HepG2 (cell line): ENCODE data around the gene AKAP9. TPM values are rescaled to one million over a fixed set of nuclear protein-coding genes. Genes with fewer than 3 reads are reported as not detected.

Experiments
- ATAC-seq: fragments of 200-7000 bp; cut with Tn5 transposase; 3 replicates; pipeline ENCODE4 v1.9.1; 2020; ENCODE audit warnings: mild to moderate bottlenecking, moderate library complexity
- BruUV-seq: library from RNA; stranded (reverse); fragments of 400-500 nt; replicated peaks from 2 replicates; lab custom pipeline; 2021; lab: Mats Ljungman, UMichigan
- CTCF ChIA-PET: fragments of 300-600 bp; formaldehyde crosslinking; extraction: SDS; loops from one replicate; lab custom pipeline; 2021; ENCODE audit warnings: low total read pairs, inconsistent platforms, low intra/inter-chr PET ratio; lab: Yijun Ruan, JAX
- POLR2A ChIA-PET: fragments of 350-600 bp; sonication (Branson Sonifier 250); formaldehyde crosslinking; loops from one replicate; lab custom pipeline; 2020; ENCODE audit warnings: antibody characterized with exemption, inconsistent platforms; lab: Yijun Ruan, JAX
- DNase-seq: peaks from one replicate; pipeline ENCODE4 v3.0.0-alpha.2; 2015; ENCODE audit warnings: low spot score
- FAIRE-seq: peaks from 3 replicates; lab custom pipeline; 2011; peaks lifted over from hg19 to GRCh38; lab: Jason Lieb, UNC
- H2AFZ ChIP-seq: one replicate; pipeline ENCODE4 v1.6.1; 2011; ENCODE audit warnings: low read length, inconsistent platforms
- H3K27ac ChIP-seq: fragments of 300-600 bp; 3 replicates; pipeline ENCODE4 v1.8.0; 2011; ENCODE audit warnings: mixed run types, mild to moderate bottlenecking, mixed read lengths, low read length, inconsistent platforms; ENCODE audit not compliant: insufficient read depth; ENCODE audit errors: extremely low read length
- H3K27me3 ChIP-seq, 2 experiments: fragments of 200-600 bp in 1 of 2; 2 replicates in 1 of 2; 3 replicates in 1 of 2; pipeline versions ENCODE4 v1.6.0 to v1.8.0; 2011; ENCODE audit warnings: low read length in 2 of 2, mild to moderate bottlenecking in 2 of 2, moderate library complexity in 2 of 2, inconsistent platforms in 1 of 2; ENCODE audit not compliant: insufficient read depth in 2 of 2, control insufficient read depth in 1 of 2
- H3K36me3 ChIP-seq, 2 experiments: fragments of 200-600 bp in 1 of 2; replicated peaks in 1 of 2; 2 replicates in 1 of 2; 3 replicates in 1 of 2; pipeline versions ENCODE4 v1.5.1 to v1.8.0; 2011; ENCODE audit warnings: low read length in 2 of 2, inconsistent platforms in 1 of 2; ENCODE audit not compliant: insufficient read depth in 2 of 2, control insufficient read depth in 1 of 2
- H3K4me1 ChIP-seq: 2 replicates; pipeline ENCODE4 v1.5.1; 2012; ENCODE audit warnings: low read length, inconsistent platforms; ENCODE audit not compliant: insufficient read depth
- H3K4me2 ChIP-seq: 2 replicates; pipeline ENCODE4 v1.6.0; 2011; ENCODE audit warnings: low read depth, low read length, inconsistent platforms
- H3K4me3 ChIP-seq, 3 experiments: fragments of 200-600 bp in 1 of 3; sonication (generic), shearing (Covaris generic) in 1 of 3; replicated peaks in 1 of 3; 2 replicates each; pipeline ENCODE4 v1.5.1; 2011 to 2016; ENCODE audit warnings: low read length in 3 of 3, inconsistent platforms in 2 of 3, low read depth in 2 of 3, mild to moderate bottlenecking in 2 of 3, control low read depth in 1 of 3, mixed read lengths in 1 of 3; ENCODE audit not compliant: insufficient read depth in 1 of 3
- H3K79me2 ChIP-seq: one replicate; pipeline ENCODE4 v1.6.1; 2011; ENCODE audit warnings: low read length, inconsistent platforms; ENCODE audit not compliant: insufficient read depth
- H3K9ac ChIP-seq: 2 replicates; pipeline ENCODE4 v1.6.0; 2011; ENCODE audit warnings: mild to moderate bottlenecking, low read depth, low read length, inconsistent platforms; ENCODE audit not compliant: insufficient read depth
- H3K9me3 ChIP-seq: 2 replicates; pipeline ENCODE4 v1.5.1; 2012; ENCODE audit warnings: mild to moderate bottlenecking, low read length
- H4K20me1 ChIP-seq: 2 replicates; pipeline ENCODE4 v1.6.0; 2011; ENCODE audit warnings: inconsistent platforms, mild to moderate bottlenecking, low read length, moderate library complexity; ENCODE audit not compliant: insufficient read depth
- BRD4 ChIP-seq: sonication (generic); formaldehyde crosslinking; IDR thresholded peaks from 2 replicates; pipeline ENCODE4 v1.4.0; 2020; ENCODE audit warnings: missing genetic modification reagents
- EHMT2 ChIP-seq: fragments of 200-600 bp; sonication (generic); IDR thresholded peaks from 2 replicates; pipeline ENCODE4 v1.7.0; 2017; ENCODE audit warnings: antibody characterized with exemption, low read depth, low read length, borderline replicate concordance
- HNRNPL ChIP-seq: fragments of 200-400 bp; formaldehyde crosslinking; IDR thresholded peaks from 2 replicates; pipeline ENCODE4 v1.6.1; 2017; ENCODE audit warnings: mild to moderate bottlenecking, low read depth, low read length
- HNRNPUL1 ChIP-seq: fragments of 200-400 bp; formaldehyde crosslinking; IDR thresholded peaks from 2 replicates; pipeline ENCODE4 v1.6.1; 2017; ENCODE audit warnings: low read depth, mild to moderate bottlenecking, low read length, moderate library complexity
- MEF2D ChIP-seq: sonication (generic); formaldehyde crosslinking; IDR thresholded peaks from 2 replicates; pipeline ENCODE4 v1.5.1; 2020; ENCODE audit warnings: mild to moderate bottlenecking, missing genetic modification reagents
- PAXIP1 ChIP-seq: sonication (generic); formaldehyde crosslinking; conservative IDR thresholded peaks from 2 replicates; pipeline ENCODE4 v1.4.0; 2020; ENCODE audit warnings: mild to moderate bottlenecking, missing genetic modification reagents, moderate library complexity
- TEAD2 ChIP-seq: sonication (generic); formaldehyde crosslinking; IDR thresholded peaks from 2 replicates; pipeline ENCODE4 v1.9.0; 2021; ENCODE audit warnings: missing genetic modification reagents
- ZKSCAN1 ChIP-seq: fragments of 150-350 bp; IDR thresholded peaks from 2 replicates; pipeline ENCODE4 v1.6.1; 2014; ENCODE audit warnings: low read length
- ZNF501 ChIP-seq: sonication (generic); formaldehyde crosslinking; IDR thresholded peaks from 2 replicates; pipeline ENCODE4 v1.5.1; 2020; ENCODE audit warnings: mild to moderate bottlenecking, moderate library complexity, missing genetic modification reagents
- ZNF549 ChIP-seq: sonication (generic); formaldehyde crosslinking; IDR thresholded peaks from 2 replicates; pipeline ENCODE4 v1.5.0; 2020; ENCODE audit warnings: missing genetic modification reagents
- ZNF7 ChIP-seq: IDR thresholded peaks from 2 replicates; pipeline ENCODE4 v1.6.1; 2016; ENCODE audit warnings: missing biosample characterization, missing genetic modification reagents
- WGBS: methylation state at CpG from one replicate; pipeline ENCODE4 v1.1.6; 2017; ENCODE audit warnings: low lambda C conversion rate; 5-methylcytosine and 5-hydroxymethylcytosine counted together
- in situ Hi-C: cut with HindIII; loops from 2 replicates; pipeline ENCODE4 v1.10.0; 2017; ENCODE audit warnings: low pct_unique_long_range_greater_than_20kb; ENCODE audit not compliant: extremely low pct_ligation_motif_present
- intact Hi-C: fragments of 100-400 bp; cut with micrococcal nuclease; formaldehyde crosslinking; loops from one replicate; pipeline ENCODE4 v1.10.0; 2022; ENCODE audit not compliant: unreplicated experiment
- polyA plus RNA-seq, 8 experiments: library from polyadenylated mRNA; depleted of rRNA in 3 of 8; stranded (reverse) in 7 of 8; unstranded in 1 of 8; fragments of >200 nt; fragmentation: Illumina TruSeq in 4 of 8; extraction: Trizol in 4 of 8; gene quantifications; 2 replicates each; pipeline versions ENCODE4 v1.2.1 to v1.2.3, GENCODE V29; 2011 to 2016; ENCODE audit warnings: low read depth in 4 of 8, missing spikeins in 1 of 8, mixed read lengths in 1 of 8; ENCODE audit not compliant: insufficient read depth in 1 of 8
- total RNA-seq, 5 experiments: library from RNA; depleted of rRNA; stranded (reverse); fragments of >200 nt; fragmentation: Illumina TruSeq; extraction: Trizol; gene quantifications; 2 replicates each; pipeline ENCODE4 v1.2.3, GENCODE V29; 2016; ENCODE audit warnings: low read depth in 1 of 5
- TF ChIP-seq, protein P1 (sequence below), 2 experiments: sonication (generic) in 1 of 2; formaldehyde crosslinking in 1 of 2; IDR thresholded peaks; 2 replicates each; pipeline versions ENCODE4 v1.5.1 to v1.6.1; 2011 to 2020; ENCODE audit warnings: borderline replicate concordance in 1 of 2, low read depth in 1 of 2, low read length in 1 of 2, mild to moderate bottlenecking in 1 of 2, missing genetic modification reagents in 1 of 2, moderate library complexity in 1 of 2
- TF ChIP-seq, protein P2 (sequence below): sonication (generic); formaldehyde crosslinking; IDR thresholded peaks from 2 replicates; pipeline ENCODE4 v1.4.0; 2020; ENCODE audit warnings: low read depth, mild to moderate bottlenecking, missing genetic modification reagents

Gene AKAP9
- total and polyA plus RNA-seq, 2 of the 13 experiments (the other 11 are each of a cell fraction or from before 2014, with no cell fraction given) = 27.6 to 33.1 TPM

GRCh38 chr7:92044940-92045339 lies 104.3 kb downstream of the AKAP9 start:
- TF ChIP-seq, protein P1, sequence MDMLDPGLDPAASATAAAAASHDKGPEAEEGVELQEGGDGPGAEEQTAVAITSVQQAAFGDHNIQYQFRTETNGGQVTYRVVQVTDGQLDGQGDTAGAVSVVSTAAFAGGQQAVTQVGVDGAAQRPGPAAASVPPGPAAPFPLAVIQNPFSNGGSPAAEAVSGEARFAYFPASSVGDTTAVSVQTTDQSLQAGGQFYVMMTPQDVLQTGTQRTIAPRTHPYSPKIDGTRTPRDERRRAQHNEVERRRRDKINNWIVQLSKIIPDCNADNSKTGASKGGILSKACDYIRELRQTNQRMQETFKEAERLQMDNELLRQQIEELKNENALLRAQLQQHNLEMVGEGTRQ (IDR thresholded peaks at IDR 0.05; ENCODE audit: low read depth, low read length) = no peak
- TF ChIP-seq, protein P1 (CRISPR knock-in tag; IDR thresholded peaks at IDR 0.05; ENCODE audit: borderline replicate concordance) = no peak
- TF ChIP-seq ZNF501 (CRISPR knock-in tag) = no peak
- TF ChIP-seq PAXIP1 (CRISPR knock-in tag) = no peak
- no peak for TF ChIP-seq TEAD2
- no peak for TF ChIP-seq ZNF7
- no peak for TF ChIP-seq HNRNPUL1
- TF ChIP-seq, protein P2, sequence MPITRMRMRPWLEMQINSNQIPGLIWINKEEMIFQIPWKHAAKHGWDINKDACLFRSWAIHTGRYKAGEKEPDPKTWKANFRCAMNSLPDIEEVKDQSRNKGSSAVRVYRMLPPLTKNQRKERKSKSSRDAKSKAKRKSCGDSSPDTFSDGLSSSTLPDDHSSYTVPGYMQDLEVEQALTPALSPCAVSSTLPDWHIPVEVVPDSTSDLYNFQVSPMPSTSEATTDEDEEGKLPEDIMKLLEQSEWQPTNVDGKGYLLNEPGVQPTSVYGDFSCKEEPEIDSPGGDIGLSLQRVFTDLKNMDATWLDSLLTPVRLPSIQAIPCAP (CRISPR knock-in tag) = no peak
- TF ChIP-seq BRD4 (CRISPR knock-in tag) = no peak
- no peak for TF ChIP-seq ZNF549 (CRISPR knock-in tag)
- no peak for TF ChIP-seq MEF2D
- no peak for TF ChIP-seq ZKSCAN1
- TF ChIP-seq HNRNPL = no peak
- no peak for TF ChIP-seq EHMT2
- intact Hi-C loops = loop anchor here (5.0 kb wide), 3 partner anchors 93 to 382 kb away; partner anchors contain the start of gene AKAP9

More at GRCh38 chr7:92044940-92045339, 104.3 kb downstream of the AKAP9 start:
- in situ Hi-C loops = no loop called here
- ATAC-seq = no peak
- POLR2A ChIA-PET = interaction anchor here (0.5 kb wide), 1 partner anchor 65 kb away, joined by 3 read pairs; no protein-coding TSS in a partner anchor
- Histone ChIP-seq H3K9ac (no peak overlapping the region), H2AFZ (no peak overlapping the region), H4K20me1 (no peaks in the 10 kb centered on the region), H3K4me1 (peaks cover 26% of the 10 kb centered on the region), H3K4me2 (no peak overlapping the region), H3K9me3 (no peaks in the 10 kb centered on the region), H3K79me2 (no peaks in the 10 kb centered on the region), H3K36me3 (peaks cover 0 to 9% of the 10 kb centered on the region in 2 experiments; a peak in 2 of 5 replicates), H3K27me3 (no peaks in the 10 kb centered on the region), H3K27ac (no peak overlapping the region), H3K4me3 (no peak overlapping the region)
- FAIRE-seq = no peak
- CTCF ChIA-PET = no interaction called here
- DNase-seq = no peak
- whole genome bisulfite sequencing = 100% methylated on average over 1 of the region's 1 CpG
- BruUV-seq = no TSS peak
